Fibroblast of lung (primary cell): Measurements from ENCODE around the gene MACROD2. TPM values are rescaled to one million over a fixed set of nuclear protein-coding genes. Genes with fewer than 3 reads are reported as not detected.

Experiments used
- DNase-seq, 2 donors: peaks; one replicate each; pipeline versions ENCODE4 v3.0.0 to v3.0.0-alpha.2; 2010; ENCODE audit warnings: low read depth in 2 of 2
- H2AFZ ChIP-seq: 2 replicates; pipeline ENCODE4 v1.5.1; 2012; ENCODE audit warnings: low read length, control low read depth, inconsistent platforms
- H3K27ac ChIP-seq: 2 replicates; pipeline ENCODE4 v1.5.1; 2011; ENCODE audit warnings: low read length, control low read depth; ENCODE audit not compliant: insufficient read depth
- H3K27me3 ChIP-seq: 2 replicates; pipeline ENCODE4 v1.5.1; 2011; ENCODE audit warnings: mild to moderate bottlenecking, low read length; ENCODE audit not compliant: control insufficient read depth, insufficient read depth
- H3K36me3 ChIP-seq: 2 replicates; pipeline ENCODE4 v1.5.1; 2011; ENCODE audit warnings: low read length; ENCODE audit not compliant: control insufficient read depth, insufficient read depth
- H3K4me1 ChIP-seq: 2 replicates; pipeline ENCODE4 v1.5.1; 2011; ENCODE audit warnings: low read length; ENCODE audit not compliant: control insufficient read depth, insufficient read depth; ENCODE audit errors: extremely low read depth
- H3K4me2 ChIP-seq: 2 replicates; pipeline ENCODE4 v1.5.1; 2011; ENCODE audit warnings: low read length, control low read depth; ENCODE audit not compliant: insufficient read depth; ENCODE audit errors: extremely low read depth
- H3K4me3 ChIP-seq, 4 experiments: fragments of 200-600 bp in 1 of 4; sonication (generic) in 1 of 4; replicated peaks in 1 of 4; 2 replicates each; pipeline ENCODE4 v1.5.1; 2011 to 2016; ENCODE audit warnings: low read length in 4 of 4, low read depth in 3 of 4, mild to moderate bottlenecking in 3 of 4, control low read depth in 2 of 4, inconsistent platforms in 1 of 4, mixed read lengths in 1 of 4; ENCODE audit not compliant: insufficient read depth in 1 of 4; ENCODE audit errors: control extremely low read depth in 1 of 4
- H3K79me2 ChIP-seq: 2 replicates; pipeline ENCODE4 v1.5.1; 2012; ENCODE audit warnings: mild to moderate bottlenecking, low read length, inconsistent platforms; ENCODE audit not compliant: control insufficient read depth, insufficient read depth
- H3K9ac ChIP-seq: 2 replicates; pipeline ENCODE4 v1.5.1; 2011; ENCODE audit warnings: mild to moderate bottlenecking, low read length, control low read depth; ENCODE audit not compliant: insufficient read depth
- H3K9me3 ChIP-seq: 2 replicates; pipeline ENCODE4 v1.5.1; 2012; ENCODE audit warnings: low read depth, low read length; ENCODE audit not compliant: control insufficient read depth, insufficient read depth
- H4K20me1 ChIP-seq: 2 replicates; pipeline ENCODE4 v1.5.1; 2011; ENCODE audit warnings: low read length; ENCODE audit not compliant: control insufficient read depth, insufficient read depth; ENCODE audit errors: extremely low read depth
- EZH2 ChIP-seq: IDR thresholded peaks from 2 replicates; pipeline ENCODE4 v1.5.1; 2012; ENCODE audit warnings: low read length, control low read depth, mild to moderate bottlenecking; ENCODE audit errors: missing control alignments
- polyA plus RNA-seq, 2 donors: library from polyadenylated mRNA; depleted of rRNA in 1 of 2; stranded (reverse) in 1 of 2; unstranded in 1 of 2; fragments of >200 nt; gene quantifications; 2 replicates each; pipeline ENCODE4 v1.2.1, GENCODE V29; 2011 to 2012; ENCODE audit warnings: missing spikeins in 1 of 2
- total RNA-seq: library from RNA; depleted of rRNA; stranded (reverse); fragments of >200 nt; gene quantifications from 2 replicates; pipeline ENCODE4 v1.2.1, GENCODE V29; 2014
- TF ChIP-seq, protein P1 (sequence below), 2 donors: IDR thresholded peaks in 1 of 2; conservative IDR thresholded peaks in 1 of 2; 1 replicate in 1 of 2; 2 replicates in 1 of 2; pipeline ENCODE4 v1.5.1; 2011 to 2012; ENCODE audit warnings: low read length in 2 of 2, control low read depth in 1 of 2, inconsistent platforms in 1 of 2, low read depth in 1 of 2, mild to moderate bottlenecking in 1 of 2

MACROD2 gene
- total and polyA plus RNA-seq, 2 donors (not counting 1 experiment from before 2014, with no cell fraction given): 0.54 to 1.7 TPM

DNA sequence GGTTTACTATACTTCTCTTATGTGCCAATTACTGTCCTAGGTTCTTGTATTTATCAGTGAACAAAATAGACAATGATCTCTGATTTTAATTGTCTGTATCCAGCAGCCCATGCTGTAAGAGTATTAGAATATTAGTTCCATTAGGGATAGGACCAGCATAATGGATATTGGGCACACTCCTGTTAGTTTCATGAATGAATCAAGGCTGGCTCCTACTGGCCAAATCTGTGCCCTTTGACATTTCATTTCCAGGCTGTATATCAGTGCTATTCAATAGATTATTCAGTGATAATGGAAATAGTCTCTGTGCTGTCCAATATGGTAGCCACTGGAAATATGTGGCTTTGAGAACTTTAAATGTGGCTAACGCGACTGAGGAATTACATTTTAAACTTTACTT lies 1350.0 kb downstream of the MACROD2 start:
- Histone ChIP-seq H3K36me3 (no peaks in the 10 kb centered on the region), H3K9ac (no peak overlapping the region), H2AFZ (no peak overlapping the region), H3K4me3 (no peak overlapping the region), H3K79me2 (no peaks in the 10 kb centered on the region), H3K27me3 (no peaks in the 10 kb centered on the region), H3K4me1 (no peaks in the 10 kb centered on the region), H3K27ac (no peak overlapping the region), H3K9me3 (no peaks in the 10 kb centered on the region), H3K4me2 (no peak overlapping the region), H4K20me1 (no peaks in the 10 kb centered on the region)
- DNase-seq: no peak
- TF ChIP-seq, protein P1, sequence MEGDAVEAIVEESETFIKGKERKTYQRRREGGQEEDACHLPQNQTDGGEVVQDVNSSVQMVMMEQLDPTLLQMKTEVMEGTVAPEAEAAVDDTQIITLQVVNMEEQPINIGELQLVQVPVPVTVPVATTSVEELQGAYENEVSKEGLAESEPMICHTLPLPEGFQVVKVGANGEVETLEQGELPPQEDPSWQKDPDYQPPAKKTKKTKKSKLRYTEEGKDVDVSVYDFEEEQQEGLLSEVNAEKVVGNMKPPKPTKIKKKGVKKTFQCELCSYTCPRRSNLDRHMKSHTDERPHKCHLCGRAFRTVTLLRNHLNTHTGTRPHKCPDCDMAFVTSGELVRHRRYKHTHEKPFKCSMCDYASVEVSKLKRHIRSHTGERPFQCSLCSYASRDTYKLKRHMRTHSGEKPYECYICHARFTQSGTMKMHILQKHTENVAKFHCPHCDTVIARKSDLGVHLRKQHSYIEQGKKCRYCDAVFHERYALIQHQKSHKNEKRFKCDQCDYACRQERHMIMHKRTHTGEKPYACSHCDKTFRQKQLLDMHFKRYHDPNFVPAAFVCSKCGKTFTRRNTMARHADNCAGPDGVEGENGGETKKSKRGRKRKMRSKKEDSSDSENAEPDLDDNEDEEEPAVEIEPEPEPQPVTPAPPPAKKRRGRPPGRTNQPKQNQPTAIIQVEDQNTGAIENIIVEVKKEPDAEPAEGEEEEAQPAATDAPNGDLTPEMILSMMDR (conservative IDR thresholded peaks at IDR 0.05 in 1 of 2, IDR thresholded peaks at IDR 0.05 in 1 of 2; ENCODE audit: low read depth in 1 of 2, low read length in 2 of 2): no peak
- no peak for TF ChIP-seq EZH2

DNA sequence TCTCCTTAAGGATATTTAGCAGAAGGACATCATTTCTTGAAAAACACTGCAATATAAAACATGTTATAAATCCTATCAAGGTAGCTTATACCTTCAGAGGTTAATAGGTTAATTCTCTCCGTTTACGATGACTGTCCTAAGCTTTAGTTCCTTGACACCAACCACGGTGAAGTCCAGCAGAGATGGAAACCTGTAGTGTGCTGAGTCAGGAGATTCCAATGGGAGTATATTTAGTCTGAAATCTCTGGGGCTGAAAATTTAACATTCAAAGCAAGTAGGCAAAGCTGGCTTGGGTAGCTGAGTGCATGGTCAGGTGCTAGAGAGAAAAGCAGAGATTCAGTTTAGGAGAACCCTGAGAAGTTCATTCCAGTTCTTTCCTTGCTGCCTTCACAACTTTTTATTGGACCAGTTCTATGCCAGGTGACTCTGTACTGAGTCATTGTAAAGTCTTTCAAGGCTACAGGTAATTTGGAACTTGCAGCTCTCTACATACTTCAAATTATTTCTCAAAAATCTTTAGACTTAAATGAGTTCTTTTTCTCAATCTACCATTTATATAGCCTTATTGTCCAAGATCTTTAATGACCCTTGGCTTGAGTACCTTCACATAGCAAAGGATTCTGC lies 1351.5 kb downstream of the MACROD2 start:
- Histone ChIP-seq H3K9me3 (no peaks in the 10 kb centered on the region), H3K4me2 (no peak overlapping the region), H3K79me2 (no peaks in the 10 kb centered on the region), H3K36me3 (no peaks in the 10 kb centered on the region), H2AFZ (no peak overlapping the region), H3K9ac (no peak overlapping the region), H3K27me3 (no peaks in the 10 kb centered on the region), H3K4me1 (no peaks in the 10 kb centered on the region), H3K4me3 (no peak overlapping the region), H4K20me1 (no peaks in the 10 kb centered on the region), H3K27ac (no peak overlapping the region)
- no peak for TF ChIP-seq EZH2
- TF ChIP-seq, protein P1 (conservative IDR thresholded peaks at IDR 0.05 in 1 of 2, IDR thresholded peaks at IDR 0.05 in 1 of 2; ENCODE audit: low read depth in 1 of 2, low read length in 2 of 2): no peak
- no peak for DNase-seq

DNA sequence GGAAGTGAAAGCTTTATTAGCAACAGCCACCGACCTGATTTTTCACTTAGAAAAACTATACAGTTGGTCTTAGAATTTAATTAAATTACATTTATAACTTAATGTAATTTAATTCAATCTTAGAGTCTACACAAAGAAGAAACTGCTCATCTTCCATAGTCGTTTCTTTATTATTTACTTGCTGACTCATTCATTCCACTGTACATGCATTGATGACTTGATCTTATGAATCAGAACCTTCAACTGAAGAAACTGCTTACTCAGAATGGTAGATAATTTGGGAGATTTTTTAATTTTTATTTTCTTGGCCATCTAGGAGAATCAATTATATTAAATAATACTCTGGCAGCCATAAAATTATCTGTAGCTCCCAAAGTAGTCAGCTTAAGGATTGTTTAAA lies 1363.7 kb downstream of the MACROD2 start:
- Histone ChIP-seq H2AFZ (no peak overlapping the region), H3K4me2 (no peak overlapping the region), H3K27me3 (no peaks in the 10 kb centered on the region), H3K27ac (no peak overlapping the region), H3K4me1 (no peaks in the 10 kb centered on the region), H3K9me3 (no peaks in the 10 kb centered on the region), H4K20me1 (no peaks in the 10 kb centered on the region), H3K79me2 (no peaks in the 10 kb centered on the region), H3K4me3 (no peak overlapping the region), H3K9ac (no peak overlapping the region), H3K36me3 (no peaks in the 10 kb centered on the region)
- peak in 1 of 2 donors; percentile 10 for DNase-seq
- TF ChIP-seq, protein P1 (conservative IDR thresholded peaks at IDR 0.05 in 1 of 2, IDR thresholded peaks at IDR 0.05 in 1 of 2; ENCODE audit: low read depth in 1 of 2, low read length in 2 of 2): no peak
- TF ChIP-seq EZH2: no peak
